ENCODE data around the gene IP6K3. TPM values are rescaled to one million over a fixed set of nuclear protein-coding genes. Genes with fewer than 3 reads are reported as not detected.

IP6K3 gene
- polyA plus RNA-seq, 1 donor (not counting 4 experiments of a cell fraction or from before 2014, with no cell fraction given), result not detected

DNA sequence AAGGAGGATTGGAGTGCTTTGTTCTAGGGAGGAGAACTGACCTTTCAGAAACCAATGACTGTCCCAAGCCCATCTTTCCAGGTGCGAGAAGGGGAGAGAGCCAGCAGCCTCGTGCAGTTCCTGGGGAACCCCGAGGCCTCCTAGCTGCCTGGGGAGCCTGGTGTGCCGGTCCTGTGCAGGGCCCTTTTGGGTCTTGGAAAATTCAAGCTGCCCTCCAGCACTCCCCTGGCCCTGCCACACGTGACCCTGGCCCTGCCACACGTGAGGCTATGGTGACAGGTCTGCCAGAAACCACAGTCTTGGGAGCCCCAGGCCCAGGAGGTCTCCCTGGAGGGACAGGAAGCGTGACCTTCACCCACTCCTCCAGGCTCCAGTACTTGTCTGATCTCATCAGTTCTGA lies 15.7 kb downstream of the IP6K3 start:
- no peak overlapping the region for H3K9ac ChIP-seq (ENCODE audit: control insufficient read depth, extremely low read depth, insufficient read depth, low read length)
- H3K9me1 ChIP-seq (ENCODE audit: control insufficient read depth, extremely low read depth, insufficient read depth, low read length), result no peaks in the 10 kb centered on the region
- no peak overlapping the region for H3K4me2 ChIP-seq (ENCODE audit: control insufficient read depth, extremely low read depth, insufficient read depth, low read depth, low read length)
- no peak for TF ChIP-seq EZH2 (IDR thresholded peaks at IDR 0.05; ENCODE audit: low read length)
- TF ChIP-seq, protein P1, sequence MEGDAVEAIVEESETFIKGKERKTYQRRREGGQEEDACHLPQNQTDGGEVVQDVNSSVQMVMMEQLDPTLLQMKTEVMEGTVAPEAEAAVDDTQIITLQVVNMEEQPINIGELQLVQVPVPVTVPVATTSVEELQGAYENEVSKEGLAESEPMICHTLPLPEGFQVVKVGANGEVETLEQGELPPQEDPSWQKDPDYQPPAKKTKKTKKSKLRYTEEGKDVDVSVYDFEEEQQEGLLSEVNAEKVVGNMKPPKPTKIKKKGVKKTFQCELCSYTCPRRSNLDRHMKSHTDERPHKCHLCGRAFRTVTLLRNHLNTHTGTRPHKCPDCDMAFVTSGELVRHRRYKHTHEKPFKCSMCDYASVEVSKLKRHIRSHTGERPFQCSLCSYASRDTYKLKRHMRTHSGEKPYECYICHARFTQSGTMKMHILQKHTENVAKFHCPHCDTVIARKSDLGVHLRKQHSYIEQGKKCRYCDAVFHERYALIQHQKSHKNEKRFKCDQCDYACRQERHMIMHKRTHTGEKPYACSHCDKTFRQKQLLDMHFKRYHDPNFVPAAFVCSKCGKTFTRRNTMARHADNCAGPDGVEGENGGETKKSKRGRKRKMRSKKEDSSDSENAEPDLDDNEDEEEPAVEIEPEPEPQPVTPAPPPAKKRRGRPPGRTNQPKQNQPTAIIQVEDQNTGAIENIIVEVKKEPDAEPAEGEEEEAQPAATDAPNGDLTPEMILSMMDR (optimal IDR thresholded peaks at IDR 0.05 in 1 of 3, IDR thresholded peaks at IDR 0.05 in 1 of 3, conservative IDR thresholded peaks at IDR 0.05 in 1 of 3; ENCODE audit: extremely low read depth in 1 of 3, insufficient read depth in 2 of 3, low read length in 3 of 3), result no peak
- H3K4me3 ChIP-seq (ENCODE audit: control insufficient read depth in 2 of 3, extremely low read depth in 1 of 3, insufficient read depth in 2 of 3, low read depth in 1 of 3, low read length in 3 of 3), result no peak overlapping the region
- H3K27me3 ChIP-seq (ENCODE audit: control insufficient read depth, extremely low read depth, insufficient read depth, low read length), result peaks cover 23% of the 10 kb centered on the region
- H3K9me3 ChIP-seq (ENCODE audit: control insufficient read depth, low read depth, low read length), result no peaks in the 10 kb centered on the region
- H3K27ac ChIP-seq (ENCODE audit: control insufficient read depth, insufficient read depth, low read length), result no peak overlapping the region
- H4K20me1 ChIP-seq (ENCODE audit: control insufficient read depth, extremely low read depth, insufficient read depth, low read length), result no peaks in the 10 kb centered on the region
- H2AFZ ChIP-seq (ENCODE audit: control insufficient read depth, low read length), result no peak overlapping the region
- FAIRE-seq (no peak), DNase-seq (ENCODE audit: low read depth, low spot score) (no peak)
- dilution Hi-C loops (cut with MboI; ENCODE audit: extremely low pct_ligation_motif_present, low sequenced_read_pairs), result no loop called here
- peaks cover 5% of the 10 kb centered on the region for H3K4me1 ChIP-seq (ENCODE audit: control insufficient read depth, extremely low read depth, insufficient read depth, low read length)
- H3K79me2 ChIP-seq (ENCODE audit: control insufficient read depth, insufficient read depth, low read length), result no peaks in the 10 kb centered on the region
- no peaks in the 10 kb centered on the region for H3K36me3 ChIP-seq (ENCODE audit: control insufficient read depth in 2 of 2, extremely low read depth in 1 of 2, insufficient read depth in 2 of 2, low read length in 2 of 2)

DNA sequence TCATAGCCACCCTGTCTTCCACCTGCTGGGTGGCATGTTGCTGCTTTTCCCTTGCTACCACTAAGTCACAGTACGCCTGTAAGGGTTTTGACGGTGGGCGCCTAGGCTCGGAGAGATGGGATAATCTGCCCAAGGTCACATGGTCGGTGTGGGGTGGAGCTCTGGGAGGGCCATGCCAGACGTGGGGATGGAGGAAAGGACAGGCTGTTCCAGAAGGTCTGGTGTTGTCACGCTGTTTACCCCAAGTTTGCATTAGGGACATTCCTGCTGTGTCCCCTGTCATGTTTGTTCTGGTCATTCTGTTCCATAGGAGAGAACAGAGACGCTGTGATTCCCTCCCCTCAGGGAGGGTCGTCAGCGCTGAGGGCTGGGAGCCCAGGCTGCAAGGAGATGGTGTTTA lies 16.1 kb downstream of the IP6K3 start:
- dilution Hi-C loops (cut with MboI; ENCODE audit: extremely low pct_ligation_motif_present, low sequenced_read_pairs), result no loop called here
- H3K9me3 ChIP-seq (ENCODE audit: control insufficient read depth, low read depth, low read length), result no peaks in the 10 kb centered on the region
- H3K27ac ChIP-seq (ENCODE audit: control insufficient read depth, insufficient read depth, low read length), result no peak overlapping the region
- no peaks in the 10 kb centered on the region for H4K20me1 ChIP-seq (ENCODE audit: control insufficient read depth, extremely low read depth, insufficient read depth, low read length)
- FAIRE-seq (no peak), DNase-seq (ENCODE audit: low read depth, low spot score) (no peak)
- H2AFZ ChIP-seq (ENCODE audit: control insufficient read depth, low read length), result no peak overlapping the region
- H3K9me1 ChIP-seq (ENCODE audit: control insufficient read depth, extremely low read depth, insufficient read depth, low read length), result no peaks in the 10 kb centered on the region
- no peak overlapping the region for H3K4me2 ChIP-seq (ENCODE audit: control insufficient read depth, extremely low read depth, insufficient read depth, low read depth, low read length)
- peaks cover 23% of the 10 kb centered on the region for H3K27me3 ChIP-seq (ENCODE audit: control insufficient read depth, extremely low read depth, insufficient read depth, low read length)
- no peaks in the 10 kb centered on the region for H3K36me3 ChIP-seq (ENCODE audit: control insufficient read depth in 2 of 2, extremely low read depth in 1 of 2, insufficient read depth in 2 of 2, low read length in 2 of 2)
- no peak overlapping the region for H3K9ac ChIP-seq (ENCODE audit: control insufficient read depth, extremely low read depth, insufficient read depth, low read length)
- H3K79me2 ChIP-seq (ENCODE audit: control insufficient read depth, insufficient read depth, low read length), result no peaks in the 10 kb centered on the region
- peaks cover 5% of the 10 kb centered on the region for H3K4me1 ChIP-seq (ENCODE audit: control insufficient read depth, extremely low read depth, insufficient read depth, low read length)
- TF ChIP-seq, protein P1 (optimal IDR thresholded peaks at IDR 0.05 in 1 of 3, IDR thresholded peaks at IDR 0.05 in 1 of 3, conservative IDR thresholded peaks at IDR 0.05 in 1 of 3; ENCODE audit: extremely low read depth in 1 of 3, insufficient read depth in 2 of 3, low read length in 3 of 3), result no peak
- TF ChIP-seq EZH2 (IDR thresholded peaks at IDR 0.05; ENCODE audit: low read length), result no peak
- H3K4me3 ChIP-seq (ENCODE audit: control insufficient read depth in 2 of 3, extremely low read depth in 1 of 3, insufficient read depth in 2 of 3, low read depth in 1 of 3, low read length in 3 of 3), result no peak overlapping the region

Data from keratinocyte (primary cell).